Memory B cell (primary cell): ENCODE data around the gene CMTM2.
A peak's percentile ranks its signal among the peaks of the same experiment; 100 is the strongest.
"Not testable (repeated sequence)": the region's sequence is repeated elsewhere in the genome, so short reads cannot be mapped to it uniquely, and the experiment has no call there.

ENCODE experiments used
- ATAC-seq: fragments of 150-1000 bp; cut with Tn5 transposase; 2 replicates; pipeline ENCODE4 v1.10.0; 2021; ENCODE audit warnings: low read depth, mild to moderate bottlenecking, moderate library complexity
- DNase-seq, 2 donors: peaks; one replicate each; pipeline ENCODE4 v3.0.0; 2022; ENCODE audit warnings: low spot score in 2 of 2
- H3K27ac Mint-ChIP-seq: one replicate; pipeline ENCODE4 v1.8.0; 2022; ENCODE audit warnings: mild to moderate bottlenecking, moderate library complexity, mixed read lengths
- H3K27me3 Mint-ChIP-seq: one replicate; pipeline ENCODE4 v1.8.0; 2022; ENCODE audit warnings: mixed read lengths
- H3K36me3 Mint-ChIP-seq: one replicate; pipeline ENCODE4 v1.8.0; 2022; ENCODE audit warnings: mild to moderate bottlenecking, mixed read lengths
- H3K4me1 Mint-ChIP-seq: one replicate; pipeline ENCODE4 v1.8.0; 2022; ENCODE audit warnings: mixed read lengths
- H3K4me3 Mint-ChIP-seq: one replicate; pipeline ENCODE4 v1.8.0; 2022; ENCODE audit warnings: mild to moderate bottlenecking, moderate library complexity, mixed read lengths
- H3K9me3 Mint-ChIP-seq: one replicate; pipeline ENCODE4 v1.8.0; 2022; ENCODE audit warnings: mixed read lengths

The CMTM2 gene

DNA sequence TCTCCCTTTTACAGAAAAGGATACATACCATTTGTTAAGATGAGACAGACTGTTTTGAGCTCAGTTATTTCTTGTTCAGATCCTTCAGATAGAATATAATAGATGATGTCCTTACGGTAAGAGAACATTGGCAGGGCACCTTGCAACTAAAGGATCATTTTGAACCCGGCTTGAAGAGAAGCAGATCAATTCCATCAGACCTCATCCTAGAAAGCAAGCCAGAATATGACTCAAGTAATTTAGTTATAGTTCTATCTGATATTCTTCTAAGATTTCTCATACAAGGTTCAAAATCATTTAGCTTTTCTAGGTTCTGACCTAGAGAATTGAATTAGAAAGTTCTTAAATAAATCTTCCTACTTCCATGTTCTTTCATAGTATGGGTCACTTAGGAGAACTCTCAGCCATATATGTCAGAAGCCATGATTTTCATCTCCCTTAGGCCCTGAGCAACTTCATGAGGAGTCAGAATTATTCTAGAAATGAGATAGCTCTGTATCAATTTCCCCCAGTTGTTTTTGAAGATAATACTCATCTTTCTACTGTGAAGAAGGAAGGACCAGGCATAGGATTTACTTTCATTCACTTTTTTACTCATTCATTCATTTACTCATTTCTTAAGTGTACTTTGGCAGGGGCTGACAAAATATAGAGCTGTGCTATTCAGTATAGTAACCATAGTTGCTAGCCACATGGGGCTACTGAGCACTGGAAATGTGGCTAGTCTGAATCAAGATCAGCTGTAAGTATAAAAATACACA is 15.5 kb upstream of the CMTM2 start:
- Mint-ChIP-seq H3K36me3 (peaks cover 22% of the 10 kb centered on the region), H3K4me3 (no peak overlapping the region), H3K4me1 (peaks cover 19% of the 10 kb centered on the region), H3K27ac (no peak overlapping the region), H3K9me3 (no peaks in the 10 kb centered on the region), H3K27me3 (no peaks in the 10 kb centered on the region)
- no peak for DNase-seq
- ATAC-seq: no peak

DNA sequence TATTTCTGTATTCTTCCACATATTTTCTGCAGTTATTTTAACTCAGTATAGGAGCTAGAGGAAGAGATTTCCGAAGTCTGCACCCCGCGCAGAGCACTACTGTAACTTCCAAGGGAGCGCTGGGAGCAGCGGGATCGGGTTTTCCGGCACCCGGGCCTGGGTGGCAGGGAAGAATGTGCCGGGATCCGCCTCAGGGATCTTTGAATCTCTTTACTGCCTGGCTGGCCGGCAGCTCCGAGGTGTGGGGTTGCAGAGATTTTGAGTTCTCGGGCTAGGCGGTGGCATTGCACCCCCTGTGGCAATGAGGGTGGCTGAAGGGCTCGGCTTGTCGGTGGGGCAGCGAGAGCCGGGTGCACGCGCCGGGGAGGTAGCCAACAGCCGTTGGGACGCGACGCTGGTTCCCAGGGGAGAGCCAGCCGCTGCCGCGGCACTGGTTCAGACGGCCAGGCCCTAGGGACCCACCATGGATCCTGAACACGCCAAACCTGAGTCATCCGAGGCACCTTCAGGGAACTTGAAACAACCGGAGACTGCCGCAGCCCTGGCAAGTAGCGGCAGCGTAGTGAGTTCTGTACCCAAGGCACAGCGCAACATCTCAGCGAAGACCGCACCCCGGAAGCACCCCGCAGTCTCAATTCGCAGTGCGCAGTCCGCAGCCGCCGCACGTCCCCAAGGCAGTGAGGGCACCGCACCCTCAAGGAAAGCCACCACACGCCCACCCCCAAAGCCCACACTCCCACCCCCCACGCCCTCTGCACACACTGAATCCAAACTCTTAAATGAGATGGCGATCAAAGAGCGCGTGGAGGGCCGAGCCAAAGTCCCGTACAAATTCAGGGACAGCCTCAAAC is 13.0 kb upstream of the CMTM2 start, which contains the start of gene CMTM1:
Gene CMTM1, plus strand, starts transcription at position 389 of the 851 bp plus-strand sequence. Its CDS starts 75 bp downstream, at position 464.
- H3K9me3 Mint-ChIP-seq: no peaks in the 10 kb centered on the region
- DNase-seq: no peak
- ATAC-seq: no peak
- H3K27ac Mint-ChIP-seq: no peak within 1 kb of the TSS
- no peaks in the 10 kb centered on the region for H3K27me3 Mint-ChIP-seq
- peaks cover 14% of the 10 kb centered on the region for H3K36me3 Mint-ChIP-seq
- no peak within 1 kb of the TSS for H3K4me3 Mint-ChIP-seq
- peaks cover 10% of the 10 kb centered on the region for H3K4me1 Mint-ChIP-seq

DNA sequence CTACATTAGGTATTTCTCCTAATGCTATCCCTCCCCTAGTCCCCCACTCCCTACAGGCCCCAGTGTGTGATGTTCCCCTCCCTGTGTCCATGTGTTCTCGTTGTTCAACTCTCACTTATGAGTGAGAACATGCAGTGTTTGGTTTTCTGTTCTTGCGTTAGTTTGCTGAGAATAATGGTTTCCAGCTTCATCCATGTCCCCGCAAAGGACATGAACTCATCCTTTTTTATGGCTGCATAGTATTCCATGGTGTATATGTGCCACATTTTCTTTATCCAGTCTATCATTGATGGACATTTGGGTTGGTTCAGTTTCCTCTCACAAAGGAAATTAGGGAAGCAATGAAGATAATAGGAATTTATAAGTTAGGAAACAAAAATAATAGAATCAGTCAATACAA is 12.0 kb upstream of the CMTM2 start:
- H3K27me3 Mint-ChIP-seq, H3K9me3 Mint-ChIP-seq, H3K27ac Mint-ChIP-seq, H3K4me3 Mint-ChIP-seq, H3K4me1 Mint-ChIP-seq, ATAC-seq, DNase-seq: not testable (repeated sequence)
- peaks cover 13% of the 10 kb centered on the region for H3K36me3 Mint-ChIP-seq

DNA sequence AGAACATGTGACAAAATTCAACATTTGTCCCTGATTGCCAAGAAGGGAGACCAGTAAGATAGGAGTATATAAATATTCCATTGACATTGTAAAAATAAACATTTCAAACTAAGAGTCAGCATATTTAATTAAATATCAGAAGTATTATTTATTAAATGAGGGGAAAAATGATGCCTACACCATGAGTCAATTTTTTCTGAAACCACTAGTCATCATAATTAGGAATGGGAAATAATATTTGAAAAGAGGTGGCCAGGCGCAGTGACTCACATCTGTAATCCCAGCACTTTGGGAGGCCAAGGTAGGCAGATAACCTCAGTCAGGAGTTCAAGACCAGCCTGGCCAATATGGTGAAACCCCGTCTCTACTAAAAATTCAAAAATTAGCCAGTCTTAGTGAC is 10.9 kb upstream of the CMTM2 start:
- H3K36me3 Mint-ChIP-seq: peaks cover 13% of the 10 kb centered on the region
- no peaks in the 10 kb centered on the region for H3K27me3 Mint-ChIP-seq
- no peaks in the 10 kb centered on the region for H3K9me3 Mint-ChIP-seq
- ATAC-seq: no peak
- H3K27ac Mint-ChIP-seq: no peak overlapping the region
- no peak for DNase-seq
- peaks cover 5% of the 10 kb centered on the region for H3K4me1 Mint-ChIP-seq
- H3K4me3 Mint-ChIP-seq: no peak overlapping the region

DNA sequence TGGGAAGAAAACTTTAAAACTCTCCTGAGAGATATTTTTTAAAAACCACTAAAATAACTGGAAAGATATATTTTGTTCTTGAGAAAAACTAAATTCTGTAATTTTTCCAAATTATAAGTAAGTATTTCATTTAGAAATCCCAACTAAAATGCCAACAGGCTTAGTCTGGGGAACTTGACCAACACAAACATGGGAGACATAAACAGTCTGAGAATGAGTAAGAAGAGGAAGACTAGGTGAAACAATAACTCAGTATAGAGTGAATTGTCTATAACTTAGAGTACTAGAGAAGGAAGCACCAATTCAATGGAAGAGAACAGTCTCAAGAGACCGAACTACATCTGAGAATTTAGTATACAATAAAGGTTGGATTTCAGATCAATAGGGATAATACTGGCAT is 10.1 kb upstream of the CMTM2 start:
- ATAC-seq (no peak), DNase-seq (no peak)
- Mint-ChIP-seq H3K27me3 (no peaks in the 10 kb centered on the region), H3K4me3 (no peak overlapping the region), H3K9me3 (no peaks in the 10 kb centered on the region), H3K27ac (peak overlapping the region; percentile 19), H3K4me1 (peaks cover 5% of the 10 kb centered on the region), H3K36me3 (peaks cover 13% of the 10 kb centered on the region)

DNA sequence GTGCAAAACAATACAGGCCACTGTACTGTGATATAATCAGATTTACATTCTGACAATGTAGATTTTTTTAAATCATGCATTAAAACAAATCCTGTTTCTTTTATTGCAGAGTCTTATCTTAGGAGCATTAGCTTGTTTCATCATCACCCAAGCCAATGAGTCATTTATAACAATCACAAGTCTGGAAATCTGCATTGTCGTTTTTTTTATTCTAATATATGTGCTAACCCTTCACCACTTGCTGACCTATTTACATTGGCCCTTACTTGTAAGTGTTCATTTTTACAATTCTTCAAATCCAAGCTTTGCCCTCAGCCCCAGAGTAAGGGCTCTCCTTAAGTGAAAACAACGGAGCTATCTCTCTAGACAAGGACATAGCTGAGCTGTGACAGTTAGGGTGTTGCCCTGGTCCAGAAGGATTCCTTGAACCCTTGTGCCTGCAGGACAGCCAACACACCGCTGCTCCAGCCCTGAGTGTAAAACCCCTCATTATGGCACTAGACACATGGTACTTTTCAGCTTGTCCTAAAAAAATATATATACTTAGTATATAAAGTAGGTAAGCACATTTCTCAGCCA is 9.3 kb upstream of the CMTM2 start:
- H3K36me3 Mint-ChIP-seq: peaks cover 11% of the 10 kb centered on the region
- no peaks in the 10 kb centered on the region for H3K9me3 Mint-ChIP-seq
- no peak overlapping the region for H3K4me3 Mint-ChIP-seq
- no peak overlapping the region for H3K27ac Mint-ChIP-seq
- no peak for DNase-seq
- ATAC-seq: no peak
- H3K27me3 Mint-ChIP-seq: peaks cover 3% of the 10 kb centered on the region
- H3K4me1 Mint-ChIP-seq: peaks cover 2% of the 10 kb centered on the region

DNA sequence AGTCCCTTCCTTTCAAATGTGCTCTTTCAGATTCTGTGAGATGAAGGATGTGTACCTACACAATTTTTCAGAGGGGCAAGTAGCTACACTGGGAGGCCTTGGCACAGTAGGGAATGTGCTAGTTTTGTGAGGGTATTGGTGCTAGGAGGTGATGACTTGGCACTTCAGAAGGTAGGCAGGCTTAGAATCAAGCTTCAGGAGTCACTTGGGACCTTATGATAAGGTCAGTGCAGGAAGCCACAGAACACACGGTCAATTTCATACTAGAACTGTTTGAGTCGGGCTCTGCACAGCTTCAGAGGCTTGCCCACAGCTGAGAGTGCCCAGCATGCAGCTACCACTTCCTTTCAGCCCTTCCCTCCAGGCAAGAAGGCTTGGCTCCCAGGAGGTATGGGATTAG is 6.9 kb upstream of the CMTM2 start:
- DNase-seq: no peak
- ATAC-seq: no peak
- Mint-ChIP-seq H3K36me3 (peaks cover 2% of the 10 kb centered on the region), H3K27ac (no peak overlapping the region), H3K4me3 (no peak overlapping the region), H3K4me1 (peaks cover 2% of the 10 kb centered on the region), H3K27me3 (peaks cover 6% of the 10 kb centered on the region), H3K9me3 (no peaks in the 10 kb centered on the region)

DNA sequence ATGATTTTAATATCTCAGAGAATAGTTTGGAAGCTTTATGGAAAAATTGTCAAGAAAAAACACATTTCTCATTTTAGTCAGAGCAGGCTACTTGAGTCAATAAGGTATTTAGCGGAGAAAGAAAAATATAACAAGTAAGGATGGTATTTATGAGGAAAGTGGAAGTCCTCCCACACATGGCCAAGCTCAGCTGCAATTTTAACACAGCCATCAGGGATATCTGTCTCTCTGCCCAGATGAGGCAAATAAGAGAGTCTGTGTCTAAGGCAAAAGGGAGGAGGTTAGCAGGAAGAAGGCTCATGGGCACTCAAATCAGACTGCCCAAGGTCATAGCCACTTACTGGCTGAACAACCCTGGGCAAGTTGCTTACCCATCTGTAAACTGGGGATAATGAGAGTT is 5.2 kb upstream of the CMTM2 start:
- H3K4me1 Mint-ChIP-seq: peaks cover 10% of the 10 kb centered on the region
- no peaks in the 10 kb centered on the region for H3K9me3 Mint-ChIP-seq
- DNase-seq: no peak
- H3K4me3 Mint-ChIP-seq: no peak overlapping the region
- H3K36me3 Mint-ChIP-seq: no peaks in the 10 kb centered on the region
- H3K27me3 Mint-ChIP-seq: peaks cover 20% of the 10 kb centered on the region
- ATAC-seq: no peak
- no peak overlapping the region for H3K27ac Mint-ChIP-seq

DNA sequence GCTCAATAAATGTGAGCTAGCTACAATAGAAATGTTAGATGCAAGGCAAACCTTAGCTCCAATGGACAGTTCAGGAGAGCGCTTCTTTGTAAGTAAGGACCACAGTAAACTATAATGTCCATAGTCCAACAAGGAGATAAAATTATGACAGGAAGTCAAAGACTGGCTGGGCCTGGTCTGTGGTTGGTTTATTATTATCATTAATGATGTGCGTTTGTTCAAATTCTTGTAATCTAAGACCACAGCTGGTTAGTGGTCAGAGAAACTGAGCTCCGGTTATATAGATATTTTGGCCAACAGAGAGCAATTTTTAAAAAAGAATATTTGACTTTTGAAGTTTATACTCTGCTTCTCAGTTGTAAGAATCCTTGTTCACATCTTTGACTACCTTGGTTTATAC is 4.7 kb upstream of the CMTM2 start:
- Mint-ChIP-seq H3K27ac (no peak overlapping the region), H3K36me3 (no peaks in the 10 kb centered on the region), H3K9me3 (no peaks in the 10 kb centered on the region), H3K4me1 (peaks cover 10% of the 10 kb centered on the region), H3K4me3 (no peak overlapping the region), H3K27me3 (peaks cover 20% of the 10 kb centered on the region)
- ATAC-seq: no peak
- no peak for DNase-seq

DNA sequence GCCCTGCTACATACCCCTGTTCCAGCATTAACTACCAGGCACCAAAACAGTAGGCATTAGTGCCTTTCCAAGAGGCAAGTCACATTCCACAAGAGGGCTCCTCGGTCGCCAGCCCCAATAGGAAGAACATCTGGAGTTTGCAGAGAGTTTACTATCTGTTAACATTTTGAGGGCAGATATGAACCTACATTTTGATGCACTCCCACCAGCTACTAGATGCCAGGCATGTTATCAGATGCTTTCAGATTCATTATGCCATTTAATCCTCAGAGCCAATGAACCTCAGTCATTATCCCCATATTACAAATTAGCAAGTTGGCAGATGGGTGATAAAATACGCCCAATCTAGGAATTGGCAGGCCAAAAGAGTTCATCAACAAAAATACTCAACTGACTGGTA is 4.2 kb upstream of the CMTM2 start:
- no peak overlapping the region for H3K4me3 Mint-ChIP-seq
- H3K27me3 Mint-ChIP-seq: peaks cover 23% of the 10 kb centered on the region
- H3K9me3 Mint-ChIP-seq: no peaks in the 10 kb centered on the region
- H3K27ac Mint-ChIP-seq: no peak overlapping the region
- DNase-seq: no peak
- ATAC-seq: no peak
- H3K4me1 Mint-ChIP-seq: peaks cover 10% of the 10 kb centered on the region
- no peaks in the 10 kb centered on the region for H3K36me3 Mint-ChIP-seq

DNA sequence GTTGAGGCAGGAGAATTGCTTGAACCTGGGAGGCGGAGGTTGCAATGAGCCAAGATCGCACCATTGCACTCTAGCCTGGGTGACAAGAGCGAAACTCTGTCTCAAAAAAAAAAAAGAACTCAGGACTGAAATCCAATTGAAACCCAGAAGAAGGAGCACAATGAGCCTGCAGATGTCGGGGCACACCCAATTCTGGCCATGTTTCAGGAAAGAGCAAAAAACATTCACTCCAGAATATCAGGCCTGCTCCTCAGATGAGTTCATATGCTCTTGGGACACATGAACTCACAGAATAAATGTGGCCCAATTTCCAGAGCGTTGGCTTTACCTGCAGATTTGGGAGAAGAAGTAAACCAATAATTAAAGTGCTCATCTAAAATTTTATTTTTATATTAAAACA is 3.0 kb upstream of the CMTM2 start:
- Mint-ChIP-seq H3K36me3 (no peaks in the 10 kb centered on the region), H3K27ac (no peak overlapping the region), H3K4me3 (no peak overlapping the region), H3K4me1 (peaks cover 10% of the 10 kb centered on the region), H3K9me3 (no peaks in the 10 kb centered on the region), H3K27me3 (peaks cover 25% of the 10 kb centered on the region)
- ATAC-seq (no peak), DNase-seq (no peak)

DNA sequence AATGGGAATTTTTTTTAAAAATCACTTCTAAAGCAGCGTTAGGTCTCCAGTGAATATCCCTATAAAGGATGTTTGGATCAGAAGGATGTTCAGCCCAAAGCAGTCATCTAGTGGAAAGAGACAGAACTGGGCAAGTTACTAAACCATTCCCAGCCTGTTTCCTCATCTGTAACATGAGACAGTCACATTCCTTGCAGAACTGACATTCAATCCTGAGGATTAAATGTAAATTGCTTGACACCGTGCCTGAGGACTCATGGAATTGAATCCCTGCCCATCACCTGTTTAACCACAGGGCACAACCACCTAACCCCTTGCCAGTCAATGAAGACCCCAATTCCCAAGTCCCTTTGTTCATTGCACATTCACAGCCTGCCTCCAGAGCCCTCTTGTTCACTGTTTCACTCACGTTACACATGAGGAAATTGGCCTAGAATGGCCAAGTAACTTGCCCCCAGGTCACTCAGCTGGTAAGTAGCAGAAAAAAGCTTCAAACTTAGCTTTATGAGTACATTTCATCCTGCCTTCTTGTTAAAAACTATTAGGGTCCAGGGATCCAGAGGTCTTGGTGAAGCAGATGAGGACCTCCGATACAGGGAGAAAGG is 1.4 kb downstream of the CMTM2 start:
- Mint-ChIP-seq H3K36me3 (peaks cover 1% of the 10 kb centered on the region), H3K27me3 (peaks cover 22% of the 10 kb centered on the region), H3K9me3 (peaks cover 4% of the 10 kb centered on the region), H3K4me1 (peaks cover 9% of the 10 kb centered on the region), H3K4me3 (no peak overlapping the region), H3K27ac (no peak overlapping the region)
- DNase-seq (no peak), ATAC-seq (no peak)

DNA sequence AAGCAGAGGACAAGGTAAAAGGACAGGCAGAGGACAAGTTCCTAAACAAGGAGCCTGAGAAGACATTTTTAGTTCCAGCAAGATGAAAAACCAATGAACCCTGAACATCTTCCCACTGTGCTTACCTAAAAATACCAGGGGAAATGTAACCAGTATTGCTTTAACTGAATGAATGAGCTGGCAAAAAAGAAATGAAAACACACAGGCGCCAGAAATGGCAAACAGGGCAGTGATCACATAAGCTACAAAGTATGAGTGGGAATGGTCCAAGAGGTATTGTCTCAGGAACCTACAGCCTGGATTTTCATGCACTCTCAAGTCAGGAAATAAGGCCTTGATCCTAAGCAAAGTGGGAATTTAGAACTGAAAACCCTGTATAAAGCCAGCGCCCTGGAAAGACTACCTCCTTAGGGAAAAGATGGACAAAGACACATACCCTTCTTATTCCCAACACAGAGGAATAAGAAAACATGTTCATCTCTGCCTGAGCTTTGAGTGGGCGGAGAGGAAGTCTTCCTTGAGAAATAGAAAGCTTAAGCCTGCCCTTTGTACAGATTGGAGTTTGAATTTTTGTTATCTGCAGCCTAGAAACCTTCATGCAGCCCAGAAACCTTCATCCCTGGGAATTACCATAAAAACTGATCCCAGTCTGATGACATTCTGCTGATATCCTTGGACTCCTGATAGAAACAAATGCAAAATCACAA is 2.1 kb downstream of the CMTM2 start:
- no peak for DNase-seq
- H3K27ac Mint-ChIP-seq: no peak overlapping the region
- no peak overlapping the region for H3K4me3 Mint-ChIP-seq
- H3K36me3 Mint-ChIP-seq: peaks cover 1% of the 10 kb centered on the region
- ATAC-seq: no peak
- H3K9me3 Mint-ChIP-seq: peaks cover 4% of the 10 kb centered on the region
- peaks cover 24% of the 10 kb centered on the region for H3K27me3 Mint-ChIP-seq
- peaks cover 12% of the 10 kb centered on the region for H3K4me1 Mint-ChIP-seq
